Measurements from ENCODE around the gene PRM3.

The PRM3 gene

DNA sequence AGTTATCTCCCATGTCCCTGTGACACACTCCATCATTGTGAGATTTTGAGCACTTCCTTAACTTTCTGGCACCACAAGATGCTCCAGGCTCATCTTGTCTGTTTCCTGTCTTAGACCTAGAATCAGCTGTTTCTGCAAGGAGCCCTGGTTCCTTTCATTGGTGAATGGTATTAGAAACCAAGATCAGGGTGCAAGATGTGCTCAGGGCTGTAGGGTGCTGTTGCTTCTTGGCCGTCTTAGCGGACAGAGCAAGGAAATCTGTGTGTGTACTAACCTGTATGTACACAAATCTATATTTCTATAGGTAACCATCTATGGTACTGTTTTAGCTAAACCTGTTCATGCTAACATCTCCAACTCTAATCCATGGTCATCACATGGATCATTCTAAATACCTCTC lies 15.8 kb upstream of the PRM3 start:
- H2AFZ ChIP-seq (ENCODE audit: low read depth), result no peak overlapping the region
- no peak overlapping the region for H3K27ac ChIP-seq
- H4K20me1 ChIP-seq (ENCODE audit: insufficient read depth), result no peaks in the 10 kb centered on the region
- no peak overlapping the region for H3K4me3 ChIP-seq (IDR thresholded peaks at IDR 0.05; ENCODE audit: insufficient read depth, low read depth, low read length)
- no peak overlapping the region for H3K4me2 ChIP-seq
- no peak overlapping the region for H3K9ac ChIP-seq
- H3K27me3 ChIP-seq (ENCODE audit: insufficient read depth, low read depth), result peaks cover 15% of the 10 kb centered on the region
- H3K4me1 ChIP-seq (ENCODE audit: low read depth, poor library complexity, severe bottlenecking), result peaks cover 6% of the 10 kb centered on the region
- TF ChIP-seq, protein P1, sequence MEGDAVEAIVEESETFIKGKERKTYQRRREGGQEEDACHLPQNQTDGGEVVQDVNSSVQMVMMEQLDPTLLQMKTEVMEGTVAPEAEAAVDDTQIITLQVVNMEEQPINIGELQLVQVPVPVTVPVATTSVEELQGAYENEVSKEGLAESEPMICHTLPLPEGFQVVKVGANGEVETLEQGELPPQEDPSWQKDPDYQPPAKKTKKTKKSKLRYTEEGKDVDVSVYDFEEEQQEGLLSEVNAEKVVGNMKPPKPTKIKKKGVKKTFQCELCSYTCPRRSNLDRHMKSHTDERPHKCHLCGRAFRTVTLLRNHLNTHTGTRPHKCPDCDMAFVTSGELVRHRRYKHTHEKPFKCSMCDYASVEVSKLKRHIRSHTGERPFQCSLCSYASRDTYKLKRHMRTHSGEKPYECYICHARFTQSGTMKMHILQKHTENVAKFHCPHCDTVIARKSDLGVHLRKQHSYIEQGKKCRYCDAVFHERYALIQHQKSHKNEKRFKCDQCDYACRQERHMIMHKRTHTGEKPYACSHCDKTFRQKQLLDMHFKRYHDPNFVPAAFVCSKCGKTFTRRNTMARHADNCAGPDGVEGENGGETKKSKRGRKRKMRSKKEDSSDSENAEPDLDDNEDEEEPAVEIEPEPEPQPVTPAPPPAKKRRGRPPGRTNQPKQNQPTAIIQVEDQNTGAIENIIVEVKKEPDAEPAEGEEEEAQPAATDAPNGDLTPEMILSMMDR (conservative IDR thresholded peaks at IDR 0.05; ENCODE audit: low read depth, low read length), result no peak
- no peaks in the 10 kb centered on the region for H3K79me2 ChIP-seq (ENCODE audit: insufficient read depth, low read depth)
- H3K36me3 ChIP-seq (ENCODE audit: insufficient read depth), result no peaks in the 10 kb centered on the region

DNA sequence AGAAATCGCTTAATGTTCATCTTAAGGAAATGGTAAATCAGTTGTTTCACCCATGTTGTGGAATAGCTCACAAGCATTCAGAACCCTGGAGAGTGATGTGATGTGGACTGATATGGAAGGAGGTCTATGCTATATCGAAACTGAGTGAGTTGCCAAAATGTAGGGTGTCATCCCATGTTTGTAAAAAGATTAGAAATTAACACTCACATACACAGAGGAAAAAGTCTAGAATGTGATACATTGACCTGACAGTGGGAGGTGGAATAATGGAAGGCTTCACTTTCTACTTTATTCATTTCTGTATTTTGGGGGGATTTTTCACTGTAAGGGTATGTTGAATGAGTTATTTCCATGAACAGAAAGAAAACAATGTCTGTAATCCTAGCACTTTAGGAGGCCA lies 12.4 kb upstream of the PRM3 start:
- Histone ChIP-seq H3K27me3 (ENCODE audit: insufficient read depth, low read depth) (peaks cover 13% of the 10 kb centered on the region; the same call in 1 of the 2 replicates), H4K20me1 (ENCODE audit: insufficient read depth) (no peaks in the 10 kb centered on the region), H3K79me2 (ENCODE audit: insufficient read depth, low read depth) (no peaks in the 10 kb centered on the region), H3K4me1 (ENCODE audit: low read depth, poor library complexity, severe bottlenecking) (peaks cover 6% of the 10 kb centered on the region), H3K36me3 (ENCODE audit: insufficient read depth) (no peaks in the 10 kb centered on the region), H3K4me2 (no peak overlapping the region), H3K4me3 (IDR thresholded peaks at IDR 0.05; ENCODE audit: insufficient read depth, low read depth, low read length) (no peak overlapping the region), H2AFZ (ENCODE audit: low read depth) (no peak overlapping the region), H3K9ac (no peak overlapping the region), H3K27ac (no peak overlapping the region)
- TF ChIP-seq, protein P1 (conservative IDR thresholded peaks at IDR 0.05; ENCODE audit: low read depth, low read length), result no peak

DNA sequence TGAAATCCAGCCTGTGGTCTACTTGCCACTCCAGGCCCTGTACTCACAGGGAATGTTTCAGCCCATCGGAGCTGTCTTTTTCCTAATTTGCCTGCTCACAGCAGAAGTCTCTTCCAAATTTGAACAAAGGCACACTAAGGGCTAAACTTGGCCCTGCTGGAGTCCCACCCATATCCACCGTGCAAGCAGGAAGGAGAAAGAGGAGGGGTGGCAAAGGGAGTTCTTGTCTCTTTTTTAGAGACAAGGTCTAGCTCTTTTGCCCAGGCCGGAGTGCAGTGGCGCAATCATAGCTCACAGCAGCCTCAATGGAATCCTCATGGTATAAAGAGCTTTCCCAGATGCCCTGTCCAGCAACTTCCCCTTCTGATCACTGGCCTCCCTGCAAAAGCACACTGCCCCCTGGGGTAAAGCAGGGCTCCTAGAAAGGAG lies 10.4 kb upstream of the PRM3 start:
- TF ChIP-seq, protein P1 (conservative IDR thresholded peaks at IDR 0.05; ENCODE audit: low read depth, low read length), result no peak
- Histone ChIP-seq H3K9ac (no peak overlapping the region), H3K36me3 (ENCODE audit: insufficient read depth) (no peaks in the 10 kb centered on the region), H3K27me3 (ENCODE audit: insufficient read depth, low read depth) (peaks cover 17% of the 10 kb centered on the region; the same call in 1 of the 2 replicates), H2AFZ (ENCODE audit: low read depth) (no peak overlapping the region), H3K79me2 (ENCODE audit: insufficient read depth, low read depth) (no peaks in the 10 kb centered on the region), H3K4me3 (IDR thresholded peaks at IDR 0.05; ENCODE audit: insufficient read depth, low read depth, low read length) (no peak overlapping the region), H3K4me1 (ENCODE audit: low read depth, poor library complexity, severe bottlenecking) (peaks cover 13% of the 10 kb centered on the region), H4K20me1 (ENCODE audit: insufficient read depth) (no peaks in the 10 kb centered on the region), H3K4me2 (no peak overlapping the region), H3K27ac (no peak overlapping the region)

DNA sequence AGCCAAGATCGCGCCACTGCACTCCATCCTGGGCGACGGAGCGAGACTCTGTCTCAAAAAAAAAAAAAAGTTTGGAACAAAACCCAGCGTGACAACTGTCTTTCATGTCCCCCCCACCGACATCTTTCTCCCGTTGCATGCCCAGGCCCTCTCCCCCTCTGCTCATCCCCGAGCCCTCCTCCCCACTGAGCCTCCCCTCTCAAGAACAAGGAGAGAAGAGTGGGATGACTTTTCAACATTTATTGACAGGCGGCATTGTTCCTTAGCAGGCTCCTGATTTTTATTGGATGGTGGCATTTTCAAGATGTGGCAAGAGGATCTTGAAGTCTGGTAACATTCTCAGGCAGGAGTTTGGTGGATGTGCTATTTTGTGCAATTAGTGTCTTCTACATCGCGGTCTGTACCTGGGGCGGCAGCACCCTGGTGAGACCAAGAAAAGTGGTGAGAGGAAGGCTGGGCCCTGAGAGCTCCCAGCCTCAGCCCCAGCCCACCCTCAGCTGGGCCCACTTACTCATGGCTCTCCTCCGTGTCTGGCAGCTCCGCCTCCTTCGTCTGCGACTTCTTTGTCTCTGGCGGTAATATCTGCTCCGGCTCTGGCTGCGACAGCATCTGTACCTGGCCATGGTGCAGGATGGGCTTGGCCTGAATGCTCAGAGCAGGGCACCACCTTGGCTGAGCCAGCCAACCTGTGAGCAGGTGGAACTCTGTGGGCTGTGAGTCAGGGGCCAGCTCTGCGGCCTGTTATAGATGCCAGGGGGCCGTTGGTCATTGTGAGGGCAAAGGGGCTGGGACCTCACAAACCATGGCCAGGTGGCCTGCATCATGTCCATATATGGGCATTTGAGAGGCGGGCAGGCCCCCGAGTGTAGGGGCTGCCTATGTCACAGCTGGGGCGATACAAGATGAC lies 7.4 kb upstream of the PRM3 start, which contains the start of gene PRM1:
Gene PRM1 (minus strand): TSS at position 715 of the 907 bp plus-strand sequence. CDS start 92 bp downstream, at position 623.
- peaks cover 27% of the 10 kb centered on the region; the same call in 1 of the 2 replicates for H3K27me3 ChIP-seq (ENCODE audit: insufficient read depth, low read depth)
- no peaks in the 10 kb centered on the region for H3K36me3 ChIP-seq (ENCODE audit: insufficient read depth)
- H4K20me1 ChIP-seq (ENCODE audit: insufficient read depth), result no peaks in the 10 kb centered on the region
- peaks cover 8% of the 10 kb centered on the region for H3K4me1 ChIP-seq (ENCODE audit: low read depth, poor library complexity, severe bottlenecking)
- no peak within 1 kb of the TSS for H3K9ac ChIP-seq
- TF ChIP-seq, protein P1 (conservative IDR thresholded peaks at IDR 0.05; ENCODE audit: low read depth, low read length), result no peak
- H3K79me2 ChIP-seq (ENCODE audit: insufficient read depth, low read depth), result no peaks in the 10 kb centered on the region
- H3K27ac ChIP-seq, result no peak within 1 kb of the TSS
- H3K4me3 ChIP-seq (IDR thresholded peaks at IDR 0.05; ENCODE audit: insufficient read depth, low read depth, low read length), result no peak within 1 kb of the TSS
- H2AFZ ChIP-seq (ENCODE audit: low read depth), result no peak within 1 kb of the TSS
- no peak within 1 kb of the TSS for H3K4me2 ChIP-seq
